22Rv1 (cell line): Measurements from ENCODE around the gene KCNJ6.

Source experiments
- ZFX ChIP-seq: fragments of 450-650 bp; IDR thresholded peaks from 2 replicates; pipeline ENCODE4 v1.6.1; 2017; ENCODE audit warnings: antibody characterized with exemption, borderline replicate concordance
- TF ChIP-seq, protein P1 (sequence below): fragments of 450-650 bp; IDR thresholded peaks from 2 replicates; pipeline ENCODE4 v1.5.1; 2017; ENCODE audit warnings: mild to moderate bottlenecking

DNA sequence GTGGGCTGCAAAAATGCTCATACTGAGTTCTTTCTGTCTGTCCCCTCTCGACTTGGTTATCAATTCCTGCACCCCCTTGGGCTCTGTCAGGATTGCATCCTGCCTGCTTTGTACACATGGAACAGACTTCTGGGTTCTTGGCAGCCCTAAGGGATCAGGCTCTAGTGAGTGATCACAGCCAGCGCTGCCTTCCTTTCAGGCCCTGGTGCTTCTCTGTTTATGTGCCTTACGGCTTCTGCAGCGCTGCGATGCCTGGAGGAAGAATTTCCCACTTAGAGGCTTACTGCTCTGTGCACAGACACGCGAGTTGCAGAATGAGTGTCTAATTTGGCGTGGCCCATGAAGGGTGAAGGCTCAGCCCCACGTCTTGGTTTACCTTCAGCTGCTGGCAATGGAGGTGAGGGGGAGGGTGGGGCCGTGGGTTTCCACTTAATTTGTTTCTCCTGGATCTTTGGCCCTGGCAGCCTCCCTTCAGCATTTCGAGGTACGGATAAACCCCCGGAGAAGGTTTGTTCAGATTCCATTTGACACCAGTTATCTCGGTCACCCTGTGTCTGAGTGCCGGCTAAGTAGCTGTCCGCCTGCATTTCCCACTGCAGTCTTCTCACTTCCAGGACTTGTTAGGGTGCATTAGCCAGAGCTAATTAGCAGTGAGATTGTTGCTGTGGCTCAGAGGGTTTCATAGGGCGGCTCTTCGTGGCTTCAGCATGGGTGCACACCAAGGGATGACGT lies 322.4 kb downstream of the KCNJ6 start:
- TF ChIP-seq, protein P1, sequence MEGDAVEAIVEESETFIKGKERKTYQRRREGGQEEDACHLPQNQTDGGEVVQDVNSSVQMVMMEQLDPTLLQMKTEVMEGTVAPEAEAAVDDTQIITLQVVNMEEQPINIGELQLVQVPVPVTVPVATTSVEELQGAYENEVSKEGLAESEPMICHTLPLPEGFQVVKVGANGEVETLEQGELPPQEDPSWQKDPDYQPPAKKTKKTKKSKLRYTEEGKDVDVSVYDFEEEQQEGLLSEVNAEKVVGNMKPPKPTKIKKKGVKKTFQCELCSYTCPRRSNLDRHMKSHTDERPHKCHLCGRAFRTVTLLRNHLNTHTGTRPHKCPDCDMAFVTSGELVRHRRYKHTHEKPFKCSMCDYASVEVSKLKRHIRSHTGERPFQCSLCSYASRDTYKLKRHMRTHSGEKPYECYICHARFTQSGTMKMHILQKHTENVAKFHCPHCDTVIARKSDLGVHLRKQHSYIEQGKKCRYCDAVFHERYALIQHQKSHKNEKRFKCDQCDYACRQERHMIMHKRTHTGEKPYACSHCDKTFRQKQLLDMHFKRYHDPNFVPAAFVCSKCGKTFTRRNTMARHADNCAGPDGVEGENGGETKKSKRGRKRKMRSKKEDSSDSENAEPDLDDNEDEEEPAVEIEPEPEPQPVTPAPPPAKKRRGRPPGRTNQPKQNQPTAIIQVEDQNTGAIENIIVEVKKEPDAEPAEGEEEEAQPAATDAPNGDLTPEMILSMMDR, result no peak
- no peak for TF ChIP-seq ZFX
